Natural killer cell (primary cell): ENCODE measurements around the gene FOS. TPM values are rescaled to one million over a fixed set of nuclear protein-coding genes. Genes with fewer than 3 reads are reported as not detected.
A peak's percentile ranks its signal among the peaks of the same experiment; 100 is the strongest.

Source experiments
- ATAC-seq, 3 donors: fragments of 150-1000 bp in 2 of 3; fragments of 200-7000 bp in 1 of 3; cut with Tn5 transposase; 1 replicate in 1 of 3; 2 replicates in 2 of 3; pipeline ENCODE4 v1.10.0; 2021; ENCODE audit warnings: mild to moderate bottlenecking in 2 of 3, moderate library complexity in 2 of 3
- DNase-seq, 2 donors: peaks; one replicate each; pipeline versions ENCODE4 v3.0.0 to v3.0.0-alpha.2; 2013 to 2021; ENCODE audit warnings: mixed read lengths in 1 of 2
- H3K27ac ChIP-seq: one replicate; pipeline ENCODE4 v1.5.1; 2013; ENCODE audit warnings: mild to moderate bottlenecking, low read length
- H3K27me3 ChIP-seq: one replicate; pipeline ENCODE4 v1.6.1; 2013; ENCODE audit warnings: low read length; ENCODE audit not compliant: control insufficient read depth, insufficient read depth
- H3K36me3 ChIP-seq: one replicate; pipeline ENCODE4 v1.6.1; 2013; ENCODE audit warnings: low read length; ENCODE audit not compliant: control insufficient read depth, insufficient read depth
- H3K4me1 ChIP-seq: one replicate; pipeline ENCODE4 v1.6.1; 2013; ENCODE audit warnings: low read length; ENCODE audit not compliant: control insufficient read depth, insufficient read depth
- H3K4me3 ChIP-seq: one replicate; pipeline ENCODE4 v1.5.1; 2013; ENCODE audit warnings: low read length
- H3K9me3 ChIP-seq: one replicate; pipeline ENCODE4 v1.6.1; 2013; ENCODE audit warnings: low read length; ENCODE audit not compliant: control insufficient read depth, insufficient read depth
- H3K27ac Mint-ChIP-seq, 2 donors: one replicate each; pipeline ENCODE4 v1.8.0; 2022; ENCODE audit warnings: mild to moderate bottlenecking in 2 of 2, mixed read lengths in 2 of 2, moderate library complexity in 1 of 2
- H3K27me3 Mint-ChIP-seq, 2 donors: one replicate each; pipeline ENCODE4 v1.8.0; 2022; ENCODE audit warnings: low read depth in 2 of 2, mixed read lengths in 2 of 2
- H3K36me3 Mint-ChIP-seq: one replicate; pipeline ENCODE4 v1.8.0; 2022; ENCODE audit warnings: mixed read lengths
- H3K4me1 Mint-ChIP-seq, 2 donors: one replicate each; pipeline ENCODE4 v1.8.0; 2022; ENCODE audit warnings: mixed read lengths in 2 of 2
- H3K4me3 Mint-ChIP-seq: one replicate; pipeline ENCODE4 v1.8.0; 2022; ENCODE audit warnings: mild to moderate bottlenecking, moderate library complexity, mixed read lengths
- H3K9me3 Mint-ChIP-seq, 2 donors: one replicate each; pipeline ENCODE4 v1.8.0; 2022; ENCODE audit warnings: mixed read lengths in 2 of 2
- WGBS: methylation state at CpG from one replicate; pipeline ENCODE4 v1.1.7; 2013; ENCODE audit warnings: missing lambda C conversion rate; ENCODE audit not compliant: insufficient coverage; 5-methylcytosine and 5-hydroxymethylcytosine counted together
- intact Hi-C: fragments of 100-400 bp; cut with micrococcal nuclease; formaldehyde crosslinking; loops from one replicate; pipeline ENCODE4 v1.14.2; 2022
- total RNA-seq, 4 donors: library from RNA; stranded (reverse); fragments of 120-200 nt in 1 of 4; gene quantifications; one replicate each; pipeline versions ENCODE4 v1.2.3 to v1.2.4, GENCODE V29; 2013 to 2022
- TF ChIP-seq, protein P1 (sequence below): fragments of 200-600 bp; IDR thresholded peaks from one replicate; pipeline ENCODE4 v1.8.0; 2022; ENCODE audit warnings: antibody characterized with exemption

Gene FOS
- total RNA-seq, 3 donors from 2014 or later (not counting 1 experiment from before 2014, with no cell fraction given), result 2,527 to 3,257 (median 3,104) TPM

DNA sequence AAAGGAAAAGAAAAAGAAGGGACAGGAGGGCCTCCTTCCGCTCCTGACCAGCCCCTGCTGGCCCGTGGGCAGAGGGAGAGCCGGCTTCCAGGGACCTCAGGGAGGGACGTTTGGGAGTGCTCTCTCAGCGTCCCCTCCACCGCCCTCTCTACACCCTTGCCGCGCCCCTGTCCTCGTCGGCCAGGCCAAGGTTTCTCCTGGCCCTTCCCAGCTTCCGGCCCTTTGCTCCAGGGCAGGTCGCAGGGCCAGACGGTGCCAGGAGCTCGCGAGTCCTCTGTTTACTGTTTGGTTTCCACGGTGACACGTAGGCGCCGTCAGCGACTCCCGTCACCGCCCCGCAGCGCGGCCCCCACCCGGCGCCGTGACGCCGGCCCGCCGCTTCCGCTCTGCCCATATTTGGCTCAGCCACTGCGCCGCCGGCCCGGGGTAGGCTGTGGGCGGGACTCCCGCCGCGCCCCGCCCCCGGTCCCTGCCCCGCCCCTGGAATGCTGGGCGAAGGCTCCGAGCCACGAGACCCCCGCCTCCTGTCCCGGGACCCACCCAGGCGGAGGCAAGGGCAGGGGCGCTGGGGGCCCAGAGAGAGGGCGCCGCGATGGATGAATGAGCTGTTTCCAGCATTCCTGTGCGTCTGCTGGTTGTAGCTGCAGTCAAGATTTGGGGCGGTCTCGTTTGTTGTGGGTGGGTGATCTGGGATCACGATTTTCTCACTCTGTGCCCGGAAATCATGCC, 15.5 kb downstream of the FOS start:
- TF ChIP-seq, protein P1, sequence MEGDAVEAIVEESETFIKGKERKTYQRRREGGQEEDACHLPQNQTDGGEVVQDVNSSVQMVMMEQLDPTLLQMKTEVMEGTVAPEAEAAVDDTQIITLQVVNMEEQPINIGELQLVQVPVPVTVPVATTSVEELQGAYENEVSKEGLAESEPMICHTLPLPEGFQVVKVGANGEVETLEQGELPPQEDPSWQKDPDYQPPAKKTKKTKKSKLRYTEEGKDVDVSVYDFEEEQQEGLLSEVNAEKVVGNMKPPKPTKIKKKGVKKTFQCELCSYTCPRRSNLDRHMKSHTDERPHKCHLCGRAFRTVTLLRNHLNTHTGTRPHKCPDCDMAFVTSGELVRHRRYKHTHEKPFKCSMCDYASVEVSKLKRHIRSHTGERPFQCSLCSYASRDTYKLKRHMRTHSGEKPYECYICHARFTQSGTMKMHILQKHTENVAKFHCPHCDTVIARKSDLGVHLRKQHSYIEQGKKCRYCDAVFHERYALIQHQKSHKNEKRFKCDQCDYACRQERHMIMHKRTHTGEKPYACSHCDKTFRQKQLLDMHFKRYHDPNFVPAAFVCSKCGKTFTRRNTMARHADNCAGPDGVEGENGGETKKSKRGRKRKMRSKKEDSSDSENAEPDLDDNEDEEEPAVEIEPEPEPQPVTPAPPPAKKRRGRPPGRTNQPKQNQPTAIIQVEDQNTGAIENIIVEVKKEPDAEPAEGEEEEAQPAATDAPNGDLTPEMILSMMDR, result no peak
- Mint-ChIP-seq H3K27me3 (peaks cover 8 to 9% of the 10 kb centered on the region in 2 donors), H3K4me1 (peaks cover 11 to 19% of the 10 kb centered on the region in 2 donors), H3K36me3 (no peaks in the 10 kb centered on the region), H3K27ac (peak overlapping the region; percentile 89 to 96), H3K4me3 (peak overlapping the region; percentile 98), H3K9me3 (no peaks in the 10 kb centered on the region)
- no peaks in the 10 kb centered on the region for H3K27me3 ChIP-seq
- H3K4me1 ChIP-seq, result peaks cover 33% of the 10 kb centered on the region
- no peaks in the 10 kb centered on the region for H3K36me3 ChIP-seq
- no peaks in the 10 kb centered on the region for H3K9me3 ChIP-seq
- intact Hi-C loops, result loop anchor here (1.0 to 10.0 kb wide), 3 partner anchors 16 to 679 kb away; partner anchors contain the start of genes FOS and LTBP2
- DNase-seq (peak; percentile 95 to 99), ATAC-seq (peak; percentile 79 to 95 (median 86))
- peak overlapping the region; percentile 66 for H3K4me3 ChIP-seq
- H3K27ac ChIP-seq, result peak overlapping the region; percentile 94
- WGBS, result under 1% methylated on average over 59 of the region's 59 CpGs

DNA sequence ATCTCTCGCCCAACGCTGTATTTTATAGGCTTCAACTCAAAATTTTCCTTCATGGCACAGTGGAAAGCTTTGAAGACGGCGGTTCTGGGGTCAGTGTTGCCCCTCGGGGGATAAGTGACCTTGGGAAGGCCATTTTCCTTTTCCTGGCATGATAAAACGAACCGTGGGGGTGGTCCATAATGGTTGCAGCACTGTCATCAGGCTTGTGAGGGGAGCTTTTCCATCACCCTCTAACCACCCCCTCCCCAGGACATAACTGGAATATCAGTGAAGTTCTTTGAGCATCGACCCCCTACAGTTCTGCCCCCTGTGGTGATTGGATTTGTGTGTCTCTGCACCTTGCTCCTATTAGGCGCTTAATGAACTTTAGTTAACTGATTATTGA, 16.0 kb downstream of the FOS start:
- Histone ChIP-seq H3K4me3 (peak overlapping the region; percentile 66), H3K4me1 (peaks cover 36% of the 10 kb centered on the region), H3K9me3 (no peaks in the 10 kb centered on the region), H3K27ac (peak overlapping the region; percentile 79), H3K27me3 (no peaks in the 10 kb centered on the region), H3K36me3 (no peaks in the 10 kb centered on the region)
- ATAC-seq, result no peak
- H3K4me3 Mint-ChIP-seq, result peak overlapping the region; percentile 98
- H3K4me1 Mint-ChIP-seq, result peaks cover 11 to 19% of the 10 kb centered on the region in 2 donors
- peak overlapping the region; percentile 89 to 96 for H3K27ac Mint-ChIP-seq
- H3K27me3 Mint-ChIP-seq, result peaks cover 3 to 5% of the 10 kb centered on the region in 2 donors
- intact Hi-C loops, result loop anchor here (1.0 to 10.0 kb wide), 3 partner anchors 16 to 680 kb away; partner anchors contain the start of genes FOS and LTBP2
- DNase-seq, result no peak
- 0% methylated on average over 5 of the region's 9 CpGs for WGBS
- H3K9me3 Mint-ChIP-seq, result no peaks in the 10 kb centered on the region
- no peaks in the 10 kb centered on the region for H3K36me3 Mint-ChIP-seq
- TF ChIP-seq, protein P1, result no peak

DNA sequence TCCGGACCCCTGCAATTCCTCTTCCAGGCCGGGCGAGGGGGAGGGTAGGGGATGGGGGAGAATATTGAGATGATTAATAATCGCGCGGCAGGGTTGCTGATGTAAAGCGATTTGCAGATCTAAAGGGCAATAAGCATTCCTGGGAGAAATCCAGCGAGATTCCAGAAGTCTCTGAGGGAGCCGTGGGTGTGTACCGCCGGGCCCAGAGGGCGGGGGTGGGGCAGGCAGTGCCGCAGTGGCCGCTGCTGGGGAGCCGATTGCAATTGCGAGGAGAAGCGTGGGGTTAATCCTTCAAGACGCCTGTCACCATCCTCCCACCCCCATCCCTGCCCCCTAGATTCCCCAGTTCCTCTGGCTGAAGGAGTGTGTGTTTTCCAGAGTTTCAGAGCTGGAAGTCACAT, 16.4 kb downstream of the FOS start:
- Histone ChIP-seq H3K27me3 (no peaks in the 10 kb centered on the region), H3K9me3 (no peaks in the 10 kb centered on the region), H3K36me3 (no peaks in the 10 kb centered on the region), H3K27ac (peak overlapping the region; percentile 79), H3K4me3 (no peak overlapping the region), H3K4me1 (peaks cover 36% of the 10 kb centered on the region)
- no peaks in the 10 kb centered on the region for H3K36me3 Mint-ChIP-seq
- peak overlapping the region; percentile 89 to 96 for H3K27ac Mint-ChIP-seq
- 1% methylated on average over 15 of the region's 18 CpGs for WGBS
- peaks cover 11 to 19% of the 10 kb centered on the region in 2 donors for H3K4me1 Mint-ChIP-seq
- no peak for ATAC-seq
- TF ChIP-seq, protein P1, result no peak
- H3K9me3 Mint-ChIP-seq, result no peaks in the 10 kb centered on the region
- peak in 1 of 2 donors; percentile 51 for DNase-seq
- H3K4me3 Mint-ChIP-seq, result peak overlapping the region; percentile 98
- intact Hi-C loops, result loop anchor here (10.0 kb wide), 1 partner anchor 680 kb away; the partner anchor contains the start of gene LTBP2
- peaks cover 0 to 1% of the 10 kb centered on the region in 2 donors for H3K27me3 Mint-ChIP-seq
